PFSK-1 (cell line): Measurements from ENCODE around the gene TMEM200B.

Experiments used
- FOXP2 ChIP-seq: optimal IDR thresholded peaks from 2 replicates; pipeline ENCODE3; 2011; ENCODE audit warnings: borderline replicate concordance, control low read depth, inconsistent platforms; ENCODE audit not compliant: insufficient read depth; ENCODE audit errors: extremely low read length, extremely low read depth
- POLR2AphosphoS5 ChIP-seq: IDR thresholded peaks from 2 replicates; pipeline ENCODE4 v1.6.1; 2012; ENCODE audit warnings: low read depth, mild to moderate bottlenecking, control low read depth, low read length, moderate library complexity
- SIN3A ChIP-seq: IDR thresholded peaks from 2 replicates; pipeline ENCODE4 v1.6.1; 2012; ENCODE audit warnings: mild to moderate bottlenecking, low read length, moderate library complexity, borderline replicate concordance; ENCODE audit not compliant: insufficient read depth
- TAF1 ChIP-seq: IDR thresholded peaks from 2 replicates; pipeline ENCODE4 v1.6.1; 2012; ENCODE audit warnings: low read length, control low read depth, borderline replicate concordance; ENCODE audit not compliant: insufficient read depth
- TF ChIP-seq, protein P1 (sequence below), 2 experiments: IDR thresholded peaks; 2 replicates each; pipeline versions ENCODE4 v1.6.1 to v1.8.0; 2011 to 2012; ENCODE audit warnings: low read depth in 2 of 2, low read length in 2 of 2, control low read depth in 1 of 2, inconsistent platforms in 1 of 2, mild to moderate bottlenecking in 1 of 2, moderate library complexity in 1 of 2; ENCODE audit not compliant: insufficient read depth in 1 of 2

TMEM200B gene

DNA sequence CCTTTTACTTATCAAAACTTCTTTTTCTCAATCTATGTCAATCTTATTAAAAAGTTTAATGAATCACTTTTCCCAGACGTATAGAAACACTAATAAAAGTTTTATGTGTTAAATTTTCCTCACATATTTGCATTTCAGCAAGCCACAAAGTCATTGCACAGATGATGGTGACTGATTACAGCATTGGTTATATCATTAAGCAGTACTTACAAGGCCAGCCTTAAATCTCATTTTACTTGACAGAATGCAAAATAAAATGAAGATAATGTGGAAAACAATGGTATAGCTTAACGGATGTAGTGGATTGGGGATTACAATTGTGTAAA is 39.5 kb downstream of the TMEM200B start:
- TF ChIP-seq, protein P1, sequence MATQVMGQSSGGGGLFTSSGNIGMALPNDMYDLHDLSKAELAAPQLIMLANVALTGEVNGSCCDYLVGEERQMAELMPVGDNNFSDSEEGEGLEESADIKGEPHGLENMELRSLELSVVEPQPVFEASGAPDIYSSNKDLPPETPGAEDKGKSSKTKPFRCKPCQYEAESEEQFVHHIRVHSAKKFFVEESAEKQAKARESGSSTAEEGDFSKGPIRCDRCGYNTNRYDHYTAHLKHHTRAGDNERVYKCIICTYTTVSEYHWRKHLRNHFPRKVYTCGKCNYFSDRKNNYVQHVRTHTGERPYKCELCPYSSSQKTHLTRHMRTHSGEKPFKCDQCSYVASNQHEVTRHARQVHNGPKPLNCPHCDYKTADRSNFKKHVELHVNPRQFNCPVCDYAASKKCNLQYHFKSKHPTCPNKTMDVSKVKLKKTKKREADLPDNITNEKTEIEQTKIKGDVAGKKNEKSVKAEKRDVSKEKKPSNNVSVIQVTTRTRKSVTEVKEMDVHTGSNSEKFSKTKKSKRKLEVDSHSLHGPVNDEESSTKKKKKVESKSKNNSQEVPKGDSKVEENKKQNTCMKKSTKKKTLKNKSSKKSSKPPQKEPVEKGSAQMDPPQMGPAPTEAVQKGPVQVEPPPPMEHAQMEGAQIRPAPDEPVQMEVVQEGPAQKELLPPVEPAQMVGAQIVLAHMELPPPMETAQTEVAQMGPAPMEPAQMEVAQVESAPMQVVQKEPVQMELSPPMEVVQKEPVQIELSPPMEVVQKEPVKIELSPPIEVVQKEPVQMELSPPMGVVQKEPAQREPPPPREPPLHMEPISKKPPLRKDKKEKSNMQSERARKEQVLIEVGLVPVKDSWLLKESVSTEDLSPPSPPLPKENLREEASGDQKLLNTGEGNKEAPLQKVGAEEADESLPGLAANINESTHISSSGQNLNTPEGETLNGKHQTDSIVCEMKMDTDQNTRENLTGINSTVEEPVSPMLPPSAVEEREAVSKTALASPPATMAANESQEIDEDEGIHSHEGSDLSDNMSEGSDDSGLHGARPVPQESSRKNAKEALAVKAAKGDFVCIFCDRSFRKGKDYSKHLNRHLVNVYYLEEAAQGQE (IDR thresholded peaks at IDR 0.05; ENCODE audit: insufficient read depth in 1 of 2, low read depth in 2 of 2, low read length in 2 of 2) = no peak
- TF ChIP-seq TAF1 (no peak), FOXP2 (no peak), POLR2AphosphoS5 (no peak)

DNA sequence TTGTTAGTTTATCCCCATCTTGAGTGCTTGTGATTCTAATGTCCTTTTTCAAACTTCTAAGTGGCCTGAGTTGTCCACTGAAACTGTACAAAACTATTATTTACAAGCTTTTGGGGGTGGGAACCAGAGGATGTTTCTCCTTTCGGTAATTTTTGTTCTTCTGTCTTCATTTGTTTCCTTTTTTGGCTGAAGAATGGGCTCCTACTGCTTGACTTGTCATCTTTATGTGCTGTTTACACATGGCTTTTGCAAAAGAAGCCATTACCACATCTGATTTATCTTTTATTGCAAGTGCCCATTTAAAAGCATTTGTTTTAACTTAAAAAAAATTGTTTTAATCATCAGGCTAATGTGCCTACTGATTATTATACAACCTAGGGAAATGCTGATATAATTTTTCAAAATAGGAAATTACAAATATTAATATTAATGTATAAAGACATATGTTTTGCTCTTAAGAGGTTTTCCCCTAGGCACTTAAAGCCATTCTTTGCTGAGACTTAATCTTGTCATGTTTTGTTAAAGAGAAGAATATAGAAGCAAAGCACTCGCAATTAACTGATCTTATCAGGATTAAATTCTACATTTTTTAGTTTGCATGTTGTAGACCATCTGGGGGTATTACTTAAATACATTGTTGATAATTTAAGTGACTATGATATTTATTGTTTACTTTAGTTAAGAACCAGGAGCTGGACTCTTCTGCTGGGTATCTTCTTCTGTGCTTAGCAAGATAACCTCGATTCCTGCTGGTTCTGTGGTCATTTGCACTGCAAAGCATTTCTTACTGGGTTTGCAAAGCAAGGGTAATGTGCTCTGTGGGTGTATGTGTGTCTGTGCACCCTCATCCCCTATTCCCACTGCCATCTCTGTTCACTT is 40.1 kb downstream of the TMEM200B start:
- TF ChIP-seq POLR2AphosphoS5 (no peak), TAF1 (no peak), FOXP2 (no peak), SIN3A (no peak)
- TF ChIP-seq, protein P1 (IDR thresholded peaks at IDR 0.05; ENCODE audit: insufficient read depth in 1 of 2, low read depth in 2 of 2, low read length in 2 of 2) = no peak

DNA sequence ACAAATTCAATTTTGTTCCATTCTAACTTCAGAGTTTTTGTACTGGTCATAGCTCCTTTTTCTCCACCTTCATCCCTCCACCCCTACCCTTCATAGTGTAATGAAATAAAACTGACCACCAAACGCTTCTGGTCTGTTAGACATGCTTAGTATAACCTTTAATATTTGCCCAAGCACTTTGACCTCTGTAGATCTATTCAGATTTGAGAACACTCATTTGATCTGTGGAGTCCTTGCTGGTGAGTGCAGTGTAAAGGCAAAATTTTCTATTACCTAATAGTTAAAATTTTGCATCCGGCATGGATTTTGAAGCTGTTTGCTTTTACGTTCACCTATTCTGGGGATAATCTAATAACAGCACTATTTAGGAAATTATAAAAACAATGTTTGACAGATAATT is 41.2 kb downstream of the TMEM200B start:
- TF ChIP-seq TAF1 (no peak), SIN3A (no peak), FOXP2 (no peak), POLR2AphosphoS5 (no peak)
- TF ChIP-seq, protein P1 (IDR thresholded peaks at IDR 0.05; ENCODE audit: insufficient read depth in 1 of 2, low read depth in 2 of 2, low read length in 2 of 2) = no peak

DNA sequence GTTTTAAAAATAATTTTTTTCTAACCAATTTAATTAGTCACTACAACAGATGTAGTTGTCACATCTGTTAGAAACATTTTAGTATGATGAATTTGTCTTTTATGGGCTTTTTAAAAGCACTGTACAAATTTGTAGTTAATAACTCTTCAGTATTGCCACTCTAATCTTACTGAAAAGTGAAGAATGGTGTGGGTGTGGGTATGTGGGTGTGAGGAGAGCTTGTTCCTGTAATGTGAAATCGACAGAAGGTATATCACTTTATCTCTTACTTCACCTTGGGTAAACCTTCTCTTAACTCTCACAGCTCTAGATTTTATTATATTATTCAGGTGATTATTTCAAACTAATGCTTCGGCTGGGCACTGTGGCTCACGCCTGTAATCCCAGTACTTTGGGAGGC is 42.5 kb downstream of the TMEM200B start:
- TF ChIP-seq TAF1 (no peak), POLR2AphosphoS5 (no peak), SIN3A (no peak), FOXP2 (no peak)
- TF ChIP-seq, protein P1 (IDR thresholded peaks at IDR 0.05; ENCODE audit: insufficient read depth in 1 of 2, low read depth in 2 of 2, low read length in 2 of 2) = no peak
